GM23338 (cell line): ENCODE results near the gene ZFC3H1. TPM values are rescaled to one million over a fixed set of nuclear protein-coding genes. Genes with fewer than 3 reads are reported as not detected.

Experiments used
- ATAC-seq: fragments of 200-7000 bp; cut with Tn5 transposase; 3 replicates; pipeline ENCODE4 v1.9.1; 2020
- DNase-seq: peaks from one replicate; pipeline ENCODE4 v3.0.0-alpha.2; 2015; ENCODE audit warnings: low spot score
- H2AFZ ChIP-seq: fragments of 200-600 bp; sonication (generic); 2 replicates; pipeline ENCODE4 v1.8.0; 2016; ENCODE audit warnings: antibody characterized with exemption, mild to moderate bottlenecking, moderate library complexity
- H3F3A ChIP-seq: fragments of 200-600 bp; sonication (generic); replicated peaks from 2 replicates; pipeline ENCODE4 v1.8.0; 2017; ENCODE audit warnings: antibody characterized with exemption, mixed run types, low read depth
- H3K27ac ChIP-seq: fragments of 200-600 bp; sonication (generic); 2 replicates; pipeline ENCODE4 v1.6.1; 2016; ENCODE audit warnings: low read depth
- H3K27me3 ChIP-seq: fragments of 200-600 bp; sonication (generic); 2 replicates; pipeline ENCODE4 v1.8.0; 2016; ENCODE audit warnings: mild to moderate bottlenecking, mixed run types, moderate library complexity; ENCODE audit not compliant: insufficient read depth
- H3K36me3 ChIP-seq: fragments of 200-600 bp; sonication (generic); 2 replicates; pipeline ENCODE4 v1.8.0; 2016; ENCODE audit warnings: mild to moderate bottlenecking; ENCODE audit not compliant: insufficient read depth
- H3K4me1 ChIP-seq: fragments of 200-600 bp; sonication (generic); 2 replicates; pipeline ENCODE4 v1.8.0; 2016; ENCODE audit warnings: mild to moderate bottlenecking, moderate library complexity; ENCODE audit not compliant: insufficient read depth
- H3K4me2 ChIP-seq: fragments of 200-600 bp; sonication (generic); 2 replicates; pipeline ENCODE4 v1.7.1; 2017; ENCODE audit warnings: mixed run types
- H3K4me3 ChIP-seq: fragments of 200-600 bp; sonication (generic); 2 replicates; pipeline ENCODE4 v1.6.1; 2016; ENCODE audit warnings: mixed run types
- H3K79me2 ChIP-seq: fragments of 200-600 bp; sonication (generic); replicated peaks from 2 replicates; pipeline ENCODE4 v1.8.0; 2017; ENCODE audit warnings: mild to moderate bottlenecking; ENCODE audit not compliant: insufficient read depth
- H3K9me2 ChIP-seq: fragments of 200-600 bp; sonication (generic); 2 replicates; pipeline ENCODE4 v1.8.0; 2017; ENCODE audit not compliant: insufficient read depth
- H4K20me1 ChIP-seq: fragments of 200-600 bp; sonication (generic); replicated peaks from 2 replicates; pipeline ENCODE4 v1.8.0; 2017; ENCODE audit warnings: mild to moderate bottlenecking; ENCODE audit not compliant: insufficient read depth
- H3K27ac Mint-ChIP-seq: 2 replicates; pipeline ENCODE4 v1.8.0; 2020; ENCODE audit warnings: inconsistent platforms, mild to moderate bottlenecking, moderate library complexity, mixed read lengths
- H3K27me3 Mint-ChIP-seq: 3 replicates; pipeline ENCODE4 v1.8.0; 2022; ENCODE audit warnings: low read depth, mild to moderate bottlenecking, moderate library complexity, mixed read lengths, inconsistent platforms; ENCODE audit not compliant: insufficient read depth, poor library complexity
- H3K36me3 Mint-ChIP-seq: 3 replicates; pipeline ENCODE4 v1.8.0; 2021; ENCODE audit warnings: low read depth, mild to moderate bottlenecking, inconsistent platforms, moderate library complexity, mixed read lengths
- H3K4me1 Mint-ChIP-seq: 3 replicates; pipeline ENCODE4 v1.8.0; 2020; ENCODE audit warnings: mild to moderate bottlenecking, inconsistent platforms, mixed read lengths
- H3K4me3 Mint-ChIP-seq: 3 replicates; pipeline ENCODE4 v1.8.0; 2021; ENCODE audit warnings: moderate library complexity, mild to moderate bottlenecking, inconsistent platforms, mixed read lengths
- H3K9me3 Mint-ChIP-seq: 3 replicates; pipeline ENCODE4 v1.8.0; 2020; ENCODE audit warnings: moderate library complexity, mild to moderate bottlenecking, inconsistent platforms, mixed read lengths
- CREB1 ChIP-seq: fragments of 250-450 bp; sonication (Bioruptor Pico); IDR thresholded peaks from 2 replicates; pipeline ENCODE4 v1.5.0; 2020; ENCODE audit warnings: low read depth, mild to moderate bottlenecking, moderate library complexity
- CTCF ChIP-seq, 2 experiments: fragments of 200-600 bp in 1 of 2; sonication (generic) in 1 of 2; conservative IDR thresholded peaks; 2 replicates each; pipeline versions ENCODE4 v1.5.1 to v1.6.1; 2016 to 2017; ENCODE audit warnings: antibody characterized with exemption in 2 of 2, low read depth in 2 of 2, mild to moderate bottlenecking in 2 of 2, moderate library complexity in 1 of 2
- ETS1 ChIP-seq: IDR thresholded peaks from 2 replicates; pipeline ENCODE4 v1.6.1; 2016; ENCODE audit warnings: antibody characterized with exemption
- EZH2 ChIP-seq: fragments of 200-600 bp; sonication (generic); IDR thresholded peaks from one replicate; pipeline ENCODE4 v1.8.0; 2017; ENCODE audit warnings: antibody characterized with exemption, mild to moderate bottlenecking, low read depth; ENCODE audit not compliant: unreplicated experiment
- ZNF462 ChIP-seq: fragments of 250-450 bp; sonication (Bioruptor Pico); IDR thresholded peaks from 2 replicates; pipeline ENCODE4 v1.5.0; 2020; ENCODE audit warnings: mild to moderate bottlenecking, moderate library complexity
- polyA plus RNA-seq: library from polyadenylated mRNA; unstranded; fragments of >200 nt; fragmentation: Nextera tagmentation; extraction: Ambion mirVana; gene quantifications from 2 replicates; pipeline ENCODE4 v1.2.1, GENCODE V29; 2016
- total RNA-seq: library from RNA; depleted of rRNA; stranded (reverse); fragments of >200 nt; shearing (Covaris generic); gene quantifications from 2 replicates; pipeline ENCODE4 v1.2.3, GENCODE V29; 2014

The ZFC3H1 gene
- total and polyA plus RNA-seq, 2 experiments from 2014 or later, result 30.3 to 46.2 TPM

GRCh38 chr12:71646512-71646911, 17.1 kb downstream of the ZFC3H1 start:
- TF ChIP-seq ETS1, result no peak
- no peak for TF ChIP-seq CREB1 (CRISPR knock-in tag)
- no peak for TF ChIP-seq ZNF462 (CRISPR knock-in tag)
- TF ChIP-seq CTCF (conservative IDR thresholded peaks at IDR 0.05; ENCODE audit: low read depth in 2 of 2), result no peak
- no peak for TF ChIP-seq EZH2
- Mint-ChIP-seq H3K4me3 (no peak overlapping the region), H3K27me3 (no peaks in the 10 kb centered on the region), H3K9me3 (no peaks in the 10 kb centered on the region), H3K27ac (no peak overlapping the region), H3K4me1 (no peaks in the 10 kb centered on the region), H3K36me3 (peaks cover 53% of the 10 kb centered on the region)
- H3K4me2 ChIP-seq, result no peak overlapping the region
- peaks cover 41% of the 10 kb centered on the region for H3K79me2 ChIP-seq
- no peaks in the 10 kb centered on the region for H3K27me3 ChIP-seq
- no peaks in the 10 kb centered on the region for H3F3A ChIP-seq
- ATAC-seq, result no peak
- H4K20me1 ChIP-seq, result peaks cover 10% of the 10 kb centered on the region; the same call in 1 of the 2 replicates
- no peak overlapping the region for H3K4me3 ChIP-seq
- H3K36me3 ChIP-seq, result peaks cover 45% of the 10 kb centered on the region
- DNase-seq, result no peak
- no peak overlapping the region for H2AFZ ChIP-seq
- no peak overlapping the region for H3K27ac ChIP-seq
- H3K4me1 ChIP-seq, result no peaks in the 10 kb centered on the region
- no peaks in the 10 kb centered on the region for H3K9me2 ChIP-seq
